ENCODE data around the gene GSAP. TPM values are rescaled to one million over a fixed set of nuclear protein-coding genes. Genes with fewer than 3 reads are reported as not detected.

The GSAP gene
- total and polyA plus RNA-seq, 10 donors: 35.9 to 96.5 (median 76.9) TPM

DNA sequence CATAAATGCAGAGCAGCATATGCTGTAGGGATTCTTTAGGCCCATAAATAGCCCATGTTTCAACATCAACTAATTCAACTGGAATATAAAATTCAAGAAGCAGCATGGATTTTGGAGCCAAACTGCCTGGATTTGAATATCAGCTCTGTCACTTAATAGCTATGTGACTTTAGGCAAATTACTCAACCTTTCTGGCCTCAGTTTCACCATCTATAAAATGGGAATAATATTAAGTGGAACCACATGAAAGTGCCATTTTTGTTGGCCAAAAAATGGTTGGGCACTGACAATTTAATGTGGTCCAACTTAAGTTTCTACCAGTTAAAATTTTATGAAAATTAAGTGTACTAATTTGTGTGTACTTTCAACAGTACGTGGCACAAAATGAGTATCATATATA, 98.1 kb downstream of the GSAP start:
- H3K27ac ChIP-seq: no peak overlapping the region
- TF ChIP-seq POLR2A (IDR thresholded peaks at IDR 0.05) (no peak), POLR2AphosphoS5 (IDR thresholded peaks at IDR 0.05) (no peak)
- TF ChIP-seq, protein P1, sequence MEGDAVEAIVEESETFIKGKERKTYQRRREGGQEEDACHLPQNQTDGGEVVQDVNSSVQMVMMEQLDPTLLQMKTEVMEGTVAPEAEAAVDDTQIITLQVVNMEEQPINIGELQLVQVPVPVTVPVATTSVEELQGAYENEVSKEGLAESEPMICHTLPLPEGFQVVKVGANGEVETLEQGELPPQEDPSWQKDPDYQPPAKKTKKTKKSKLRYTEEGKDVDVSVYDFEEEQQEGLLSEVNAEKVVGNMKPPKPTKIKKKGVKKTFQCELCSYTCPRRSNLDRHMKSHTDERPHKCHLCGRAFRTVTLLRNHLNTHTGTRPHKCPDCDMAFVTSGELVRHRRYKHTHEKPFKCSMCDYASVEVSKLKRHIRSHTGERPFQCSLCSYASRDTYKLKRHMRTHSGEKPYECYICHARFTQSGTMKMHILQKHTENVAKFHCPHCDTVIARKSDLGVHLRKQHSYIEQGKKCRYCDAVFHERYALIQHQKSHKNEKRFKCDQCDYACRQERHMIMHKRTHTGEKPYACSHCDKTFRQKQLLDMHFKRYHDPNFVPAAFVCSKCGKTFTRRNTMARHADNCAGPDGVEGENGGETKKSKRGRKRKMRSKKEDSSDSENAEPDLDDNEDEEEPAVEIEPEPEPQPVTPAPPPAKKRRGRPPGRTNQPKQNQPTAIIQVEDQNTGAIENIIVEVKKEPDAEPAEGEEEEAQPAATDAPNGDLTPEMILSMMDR (IDR thresholded peaks at IDR 0.05 in 8 of 11, conservative IDR thresholded peaks at IDR 0.05 in 3 of 11): no peak
- WGBS, 5 donors: 78 to 100% (median 98%) methylated on average over 1 of the region's 1 CpG
- no peak for DNase-seq
- no peaks in the 10 kb centered on the region for H3K9me3 ChIP-seq
- H3K27me3 ChIP-seq (replicated peaks in 1 of 7): no peaks in the 10 kb centered on the region
- H3K4me3 ChIP-seq: no peak overlapping the region
- peaks cover 0 to 9% (median 1%) of the 10 kb centered on the region in 6 donors for H3K4me1 ChIP-seq
- intact Hi-C loops (cut with DNase I; ENCODE audit: low total_unique reads): no loop called here
- H3K36me3 ChIP-seq: peaks cover 0 to 99% (median 47%) of the 10 kb centered on the region in 6 donors

GRCh38 chr7:77316219-77316978, 99.8 kb downstream of the GSAP start:
- Histone ChIP-seq H3K27me3 (replicated peaks in 1 of 7) (no peaks in the 10 kb centered on the region), H3K4me3 (no peak overlapping the region), H3K4me1 (peaks cover 0 to 11% (median 1%) of the 10 kb centered on the region in 6 donors), H3K36me3 (peaks cover 0 to 100% (median 62%) of the 10 kb centered on the region in 6 donors), H3K27ac (no peak overlapping the region), H3K9me3 (no peaks in the 10 kb centered on the region)
- 69 to 83% (median 77%) methylated on average over 2 of the region's 2 CpGs for WGBS, 5 donors
- intact Hi-C loops (cut with DNase I; ENCODE audit: low total_unique reads): no loop called here
- TF ChIP-seq, protein P1 (IDR thresholded peaks at IDR 0.05 in 8 of 11, conservative IDR thresholded peaks at IDR 0.05 in 3 of 11): no peak
- no peak for TF ChIP-seq POLR2A (IDR thresholded peaks at IDR 0.05)
- TF ChIP-seq POLR2AphosphoS5 (IDR thresholded peaks at IDR 0.05): no peak
- no peak for DNase-seq

DNA sequence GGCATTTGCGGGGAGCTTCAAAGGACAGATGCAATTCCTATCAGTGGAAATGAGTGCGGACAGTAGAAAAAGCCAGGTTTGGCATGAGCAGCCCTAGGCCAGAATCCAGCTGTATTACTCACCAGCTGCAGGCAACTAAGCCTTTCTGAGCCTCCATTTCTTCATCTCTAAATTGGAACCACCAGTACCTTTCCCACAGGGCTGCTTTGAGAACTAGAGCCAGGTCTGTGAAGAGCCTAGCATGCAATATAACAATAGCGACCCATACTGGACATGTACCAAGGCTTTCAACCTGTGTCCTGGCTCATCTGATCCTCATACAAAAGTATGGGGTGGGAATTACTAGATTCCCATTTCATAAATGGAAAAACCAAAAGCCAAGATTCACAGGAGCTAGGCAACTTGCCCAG, 101.0 kb downstream of the GSAP start:
- 87 to 100% (median 98%) methylated on average over 3 of the region's 3 CpGs for WGBS, 5 donors
- Histone ChIP-seq H3K4me1 (peaks cover 0 to 11% (median 1%) of the 10 kb centered on the region in 6 donors), H3K27ac (no peak overlapping the region), H3K27me3 (replicated peaks in 1 of 7) (no peaks in the 10 kb centered on the region), H3K9me3 (no peaks in the 10 kb centered on the region), H3K4me3 (no peak overlapping the region), H3K36me3 (peaks cover 0 to 100% (median 63%) of the 10 kb centered on the region in 6 donors)
- DNase-seq: no peak
- TF ChIP-seq, protein P1 (IDR thresholded peaks at IDR 0.05 in 8 of 11, conservative IDR thresholded peaks at IDR 0.05 in 3 of 11): no peak
- no peak for TF ChIP-seq POLR2AphosphoS5 (IDR thresholded peaks at IDR 0.05)
- TF ChIP-seq POLR2A (IDR thresholded peaks at IDR 0.05): no peak
- intact Hi-C loops (cut with DNase I; ENCODE audit: low total_unique reads): no loop called here

GRCh38 chr7:77313876-77314480, 102.2 kb downstream of the GSAP start:
- peaks cover 0 to 100% (median 64%) of the 10 kb centered on the region in 6 donors for H3K36me3 ChIP-seq
- no peak overlapping the region for H3K4me3 ChIP-seq
- H3K27me3 ChIP-seq (replicated peaks in 1 of 7): no peaks in the 10 kb centered on the region
- WGBS, 5 donors: 83 to 94% (median 93%) methylated on average over 5 of the region's 5 CpGs
- H3K9me3 ChIP-seq: no peaks in the 10 kb centered on the region
- peaks cover 0 to 11% (median 1%) of the 10 kb centered on the region in 6 donors for H3K4me1 ChIP-seq
- intact Hi-C loops (cut with DNase I; ENCODE audit: low total_unique reads): no loop called here
- DNase-seq: no peak
- TF ChIP-seq, protein P1 (IDR thresholded peaks at IDR 0.05 in 8 of 11, conservative IDR thresholded peaks at IDR 0.05 in 3 of 11): no peak
- no peak for TF ChIP-seq POLR2A (IDR thresholded peaks at IDR 0.05)
- TF ChIP-seq POLR2AphosphoS5 (IDR thresholded peaks at IDR 0.05): no peak
- no peak overlapping the region for H3K27ac ChIP-seq
